ENCODE results near the gene HDAC4.

The HDAC4 gene

DNA sequence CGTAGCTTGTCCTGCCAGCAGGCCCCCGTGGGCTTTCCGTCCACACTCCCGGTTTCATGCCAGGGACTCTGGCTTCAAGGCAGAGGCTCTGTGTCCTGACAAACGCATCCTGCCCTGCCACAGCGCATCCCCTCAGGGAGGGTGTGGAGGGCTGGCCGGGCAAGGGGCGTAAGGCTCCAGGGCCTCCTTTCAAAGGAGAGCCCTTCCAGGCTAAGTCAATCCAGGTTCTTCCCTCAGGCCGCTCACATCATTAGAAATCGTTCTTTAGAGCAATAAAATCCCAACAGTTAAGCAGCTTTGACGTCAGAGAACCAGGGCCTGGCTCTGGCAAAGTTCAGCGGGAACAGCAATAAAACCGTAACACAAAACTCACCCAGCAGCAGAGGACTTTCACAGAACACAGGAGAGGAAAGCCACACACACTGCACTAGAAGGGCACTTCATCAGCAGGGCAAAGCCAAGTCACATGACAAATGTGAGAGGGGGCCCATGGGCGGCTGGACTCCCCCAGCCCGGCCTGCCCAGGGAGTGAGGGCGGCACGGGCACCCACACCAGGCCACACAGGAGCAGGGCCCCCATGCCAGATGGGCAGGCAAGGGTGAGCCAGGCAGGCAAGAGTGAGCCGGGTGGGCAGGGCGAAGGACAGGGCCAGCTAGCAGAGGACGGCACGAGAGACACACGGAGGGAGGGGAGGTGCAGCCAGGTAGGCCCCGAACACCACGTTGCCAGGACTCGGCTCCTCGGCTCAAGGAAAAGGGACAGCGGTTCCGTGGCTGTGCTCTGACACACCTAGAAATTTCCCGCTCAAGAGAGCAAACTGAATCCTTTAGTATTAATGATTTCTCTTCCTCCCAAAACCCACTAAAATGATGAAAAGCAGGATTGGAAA lies 52.0 kb downstream of the HDAC4 start:
- DNase-seq, result no peak

DNA sequence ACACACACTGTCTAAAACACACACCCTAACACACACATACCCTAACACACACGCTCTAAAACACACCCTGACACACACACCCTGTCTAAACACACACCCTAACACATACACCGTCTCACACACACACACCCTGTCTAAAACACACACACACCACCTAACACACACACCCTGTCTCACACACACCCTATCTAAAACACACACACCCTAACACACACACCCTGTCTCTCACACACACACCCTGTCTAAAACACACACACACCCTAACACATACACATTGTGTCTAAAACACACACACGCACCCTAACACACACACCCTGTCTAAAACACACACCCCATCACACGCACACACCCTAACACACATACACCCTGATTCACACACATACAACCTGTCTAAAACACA lies 54.1 kb downstream of the HDAC4 start:
- DNase-seq, result no peak

DNA sequence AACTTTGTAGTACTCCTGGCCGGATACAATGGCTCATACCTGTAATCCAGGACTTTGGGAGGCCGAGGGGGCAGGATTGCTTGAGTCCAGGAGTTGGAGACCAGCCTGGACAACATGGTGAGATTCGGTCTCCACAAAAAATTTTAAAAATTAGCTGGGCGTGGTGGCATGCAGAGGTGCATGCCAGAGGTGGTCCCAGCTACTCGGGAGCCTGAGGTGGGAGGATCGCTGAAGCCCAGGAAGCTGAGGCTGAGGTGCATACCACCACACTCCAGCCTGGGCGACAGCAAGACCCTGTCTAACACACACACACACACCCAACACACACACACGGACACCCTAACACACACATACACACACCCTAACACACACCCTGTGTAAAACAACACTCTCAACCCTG lies 55.6 kb downstream of the HDAC4 start:
- DNase-seq, result no peak

DNA sequence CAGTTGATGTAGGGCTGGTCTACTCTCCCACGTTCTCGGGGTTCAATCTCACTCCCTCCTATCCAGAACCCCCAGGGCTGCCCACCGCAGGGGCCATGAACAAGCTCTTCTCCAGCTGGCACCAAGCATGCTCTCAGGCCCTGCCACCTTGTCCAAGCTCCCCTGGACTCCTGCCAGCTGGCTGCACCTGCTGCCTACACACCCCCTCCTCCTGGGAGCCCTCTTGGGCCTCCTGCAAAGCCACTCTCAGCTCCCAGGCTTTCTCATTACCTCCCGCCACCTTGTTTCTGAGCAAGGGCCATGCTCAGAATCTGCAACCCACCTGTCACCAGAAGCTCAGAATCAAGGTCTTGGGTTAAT lies 56.0 kb downstream of the HDAC4 start:
- DNase-seq, result no peak

DNA sequence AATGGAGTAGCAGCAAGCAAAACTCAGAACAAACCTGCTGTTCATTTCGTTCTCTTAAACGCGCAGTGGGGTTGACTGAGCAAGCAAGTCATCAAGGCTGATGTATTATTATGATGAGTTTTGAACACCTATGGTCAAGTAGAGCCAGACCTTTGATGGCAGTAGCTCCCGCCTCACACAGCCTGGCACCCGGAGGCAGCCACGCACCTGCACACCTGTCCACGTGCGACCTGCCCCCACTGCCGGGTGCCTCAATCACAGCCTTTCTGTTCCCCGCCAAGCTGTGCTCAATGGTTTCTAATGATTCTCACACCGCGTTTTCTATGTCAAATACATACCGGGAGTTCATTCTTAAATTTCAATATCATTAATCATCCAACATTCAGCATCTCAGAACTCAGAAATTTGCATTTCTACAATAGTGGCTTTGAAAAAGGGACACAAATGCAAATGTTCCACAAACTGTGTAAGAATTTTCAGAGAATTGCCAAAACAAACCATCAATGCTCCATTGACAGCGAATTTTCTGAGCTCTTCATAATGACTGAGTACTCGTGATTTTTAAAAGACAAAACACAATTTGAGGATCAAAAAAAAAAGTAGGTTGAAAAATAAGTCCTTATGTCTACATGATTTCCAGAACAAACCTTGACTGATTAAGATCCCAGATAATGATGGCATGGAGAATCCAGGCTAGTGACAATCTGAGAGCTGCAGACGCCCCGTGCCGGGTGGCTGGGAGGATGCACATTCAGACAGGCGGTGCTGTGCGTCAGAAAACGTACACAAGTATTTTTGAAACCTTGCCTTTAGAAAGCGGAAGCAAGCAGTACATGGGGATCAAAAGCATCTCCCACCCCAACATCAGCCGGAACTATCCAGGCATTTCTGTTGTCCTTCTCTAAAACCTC lies 56.6 kb downstream of the HDAC4 start:
- no peak for DNase-seq

DNA sequence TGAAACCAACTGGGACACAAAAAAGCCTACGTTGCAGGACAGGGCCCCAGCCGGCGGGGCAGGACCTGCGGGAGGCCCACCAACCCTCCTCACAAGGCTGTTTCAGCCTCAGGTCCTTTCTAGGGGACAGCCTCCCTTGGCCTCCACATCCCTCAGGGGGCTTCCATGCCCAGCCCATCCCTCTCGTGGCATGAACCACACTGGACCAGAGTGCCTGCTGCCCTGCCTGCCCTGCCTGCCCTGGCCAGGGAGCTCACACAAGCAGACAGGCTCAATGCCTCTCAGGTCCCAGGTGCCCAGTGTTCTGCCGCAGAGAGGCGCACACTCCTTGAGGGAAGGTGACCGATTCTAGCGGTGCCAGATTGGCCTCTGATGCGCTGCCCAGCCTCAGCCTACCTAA lies 57.4 kb downstream of the HDAC4 start:
- DNase-seq, result no peak

DNA sequence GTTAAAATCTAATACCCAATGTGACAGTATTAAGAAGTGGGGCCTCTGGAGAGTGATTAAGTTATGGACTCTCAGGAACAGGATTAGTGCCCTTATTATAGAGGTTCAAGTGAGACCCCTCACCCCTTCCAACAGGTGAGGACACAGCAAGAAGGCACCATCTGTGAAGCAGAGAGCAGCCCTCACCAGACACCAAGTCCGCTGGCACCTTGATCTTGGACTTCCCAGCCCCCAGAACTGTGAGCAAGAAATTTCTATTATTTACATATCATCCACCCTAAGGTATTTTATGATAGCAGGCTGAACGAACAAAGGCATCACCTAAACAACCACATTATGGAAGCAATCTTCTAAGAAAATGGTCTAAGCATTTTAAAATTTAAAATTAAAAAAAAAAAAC lies 59.0 kb downstream of the HDAC4 start:
- DNase-seq, result no peak

DNA sequence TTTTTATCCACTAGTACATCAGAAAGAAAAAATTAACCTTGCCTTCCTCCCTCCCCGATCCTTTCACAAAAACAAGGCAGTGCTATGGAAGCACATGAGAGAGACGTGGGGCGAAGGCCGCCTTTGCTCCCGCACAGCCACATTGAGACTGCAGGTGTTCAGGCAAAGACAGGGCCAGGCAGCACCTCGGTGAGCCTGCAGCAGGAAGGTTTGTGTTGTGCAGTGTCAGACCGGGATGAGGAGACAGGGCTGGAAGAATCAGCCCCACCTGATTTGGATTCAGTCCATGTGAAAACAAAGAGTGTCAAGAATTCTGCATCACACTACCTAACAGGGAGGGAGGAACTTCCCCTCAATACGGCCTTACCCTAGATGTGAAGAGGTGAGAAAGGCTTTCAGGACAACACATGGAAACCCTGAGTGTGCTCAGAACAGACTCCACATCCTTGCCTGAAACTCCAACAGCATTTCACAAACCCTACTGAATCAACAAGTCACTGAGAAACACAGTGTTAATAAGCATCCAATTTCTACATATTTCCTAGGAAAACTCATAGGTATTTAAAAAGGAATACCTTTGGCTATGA lies 59.6 kb downstream of the HDAC4 start:
- no peak for DNase-seq

DNA sequence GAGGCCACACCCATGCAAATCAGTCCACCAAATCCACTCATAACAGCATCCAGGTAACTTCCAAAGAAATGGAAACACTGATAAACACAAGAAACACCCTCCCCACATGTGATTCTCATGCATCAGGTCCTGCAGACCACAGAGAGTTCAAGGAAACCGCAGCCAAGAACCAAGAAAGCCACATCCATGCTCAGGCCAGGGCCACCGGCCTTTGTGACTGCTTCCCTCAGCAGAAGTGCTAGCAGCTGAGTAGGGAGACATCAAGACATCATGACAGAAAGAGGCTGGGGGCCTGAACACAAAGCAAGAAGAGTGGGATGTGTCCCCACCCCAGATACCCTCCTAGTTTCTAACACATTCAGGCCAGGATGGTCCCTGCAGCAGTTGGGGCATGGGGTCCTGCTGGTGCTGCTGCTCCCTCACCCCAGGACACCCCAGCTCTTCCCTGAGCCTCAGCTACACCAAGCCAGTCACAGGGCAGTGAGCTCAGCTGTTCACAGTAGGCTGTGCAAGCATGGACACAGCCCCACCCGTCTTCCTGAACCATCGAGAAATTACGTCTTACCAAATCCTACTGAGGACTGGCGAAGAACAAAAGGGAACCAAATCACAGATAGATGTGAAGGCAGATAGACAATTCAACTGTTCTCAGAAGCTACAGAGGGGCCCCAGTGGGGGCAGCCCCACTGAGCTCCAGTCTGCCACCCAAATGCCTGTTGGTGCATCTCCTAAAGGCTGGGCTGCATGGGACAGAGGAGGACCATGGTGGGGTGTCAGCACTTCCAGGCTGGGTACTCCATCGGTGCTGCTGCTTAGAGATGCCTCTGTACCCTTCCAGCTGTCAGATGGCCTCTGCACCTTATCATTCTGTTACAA lies 60.9 kb downstream of the HDAC4 start:
- no peak for DNase-seq

DNA sequence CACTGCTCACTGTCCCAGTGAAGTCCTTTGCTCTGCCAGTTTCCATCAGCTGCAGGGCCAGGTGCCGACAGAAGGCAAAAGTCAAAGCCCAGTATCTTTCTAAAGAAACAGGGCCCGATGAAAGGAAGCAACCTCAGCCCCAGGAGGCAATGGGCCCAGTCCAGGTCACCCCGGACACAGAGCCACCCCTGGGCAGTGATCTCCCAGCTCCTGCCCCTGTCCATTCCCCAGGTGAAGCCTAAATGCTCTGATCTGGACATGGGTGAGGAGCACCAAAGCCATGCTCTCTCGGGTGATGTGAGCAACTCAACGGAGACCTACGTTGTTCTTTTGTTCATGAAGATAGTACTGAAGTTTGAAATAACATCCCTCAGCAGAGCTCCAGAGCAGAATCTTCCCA lies 61.6 kb downstream of the HDAC4 start:
- DNase-seq, result no peak

DNA sequence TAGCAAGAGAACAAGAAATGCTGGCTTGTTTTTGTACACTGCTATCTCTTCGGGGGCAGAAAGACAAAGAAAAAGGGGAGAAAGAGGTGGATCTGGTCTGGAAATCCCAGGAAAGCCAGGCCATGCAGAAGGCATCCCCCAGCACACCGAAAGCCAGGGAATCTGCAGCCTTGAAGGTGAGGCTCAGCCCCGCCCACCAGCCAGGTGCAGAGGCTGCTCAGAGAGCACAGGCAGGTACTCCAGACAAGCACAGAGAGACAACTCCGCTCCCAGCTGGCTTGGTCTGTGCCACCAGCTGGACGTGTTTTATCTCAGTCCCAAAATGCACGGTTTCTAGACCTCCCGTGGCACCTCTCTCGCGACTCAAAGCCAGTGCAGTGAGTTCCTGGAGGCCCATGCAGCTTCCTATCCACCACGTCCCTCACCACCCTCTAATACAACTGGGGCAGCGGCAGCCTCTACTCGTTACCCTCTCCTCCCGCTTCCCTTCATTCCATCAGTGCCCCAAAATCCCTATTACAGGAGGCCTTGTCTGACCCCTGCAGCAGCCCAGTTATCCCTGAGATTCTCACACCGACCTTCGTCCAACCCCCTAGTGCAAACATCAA lies 62.8 kb downstream of the HDAC4 start:
- DNase-seq, result no peak

DNA sequence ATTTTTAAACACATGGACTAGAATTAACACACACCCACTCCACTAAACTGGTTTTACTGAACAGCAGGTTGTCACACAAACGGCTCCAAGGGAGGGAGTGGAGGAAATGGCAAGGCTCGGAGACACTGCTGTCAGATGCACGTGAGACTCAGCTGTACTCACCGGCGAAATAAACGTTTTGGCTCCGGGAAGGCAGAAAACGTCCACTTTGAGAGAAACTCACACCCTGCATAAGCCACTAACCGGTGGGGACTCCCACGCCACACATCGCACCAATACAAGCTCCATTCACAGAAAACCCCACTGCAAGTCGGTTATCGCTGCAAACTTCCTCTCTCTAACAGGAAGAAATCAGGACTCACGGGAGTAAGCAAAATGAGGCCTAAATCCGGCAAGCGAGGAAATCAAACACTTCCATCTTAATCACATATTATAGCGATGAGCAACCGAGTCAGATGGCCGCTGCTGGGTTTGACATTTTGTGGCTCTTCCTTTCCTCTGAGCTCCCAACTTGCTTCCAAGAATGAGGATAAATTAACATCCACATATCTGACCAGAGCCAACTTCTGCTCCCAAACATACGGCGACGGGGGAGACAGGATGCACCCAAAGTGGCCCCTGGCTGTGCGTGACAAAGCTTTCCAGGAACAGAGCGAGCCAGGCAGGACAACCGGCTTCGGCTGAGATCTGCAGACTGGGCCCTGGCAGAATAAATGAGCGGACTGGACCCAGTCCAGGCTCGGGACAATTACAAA lies 63.5 kb downstream of the HDAC4 start:
- DNase-seq, result no peak

DNA sequence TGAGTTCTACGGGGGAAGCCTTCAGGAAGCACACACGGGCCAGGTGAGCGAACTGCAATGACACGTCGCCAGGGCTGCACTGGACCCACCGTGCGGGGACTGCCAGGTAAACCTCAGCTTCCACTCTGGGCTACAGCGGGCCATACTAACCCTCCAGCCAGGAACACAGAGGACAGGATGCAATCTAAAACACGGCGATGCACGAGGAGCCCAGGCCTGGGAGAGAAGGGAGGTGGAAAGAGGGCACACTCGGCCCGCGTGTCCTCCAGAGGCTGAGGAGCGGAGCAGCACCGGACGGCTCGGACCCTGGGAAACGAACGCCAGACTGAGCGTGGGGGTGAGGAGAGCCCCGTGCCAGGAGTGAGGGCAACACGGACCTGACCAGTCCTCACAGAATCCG lies 69.3 kb downstream of the HDAC4 start:
- no peak for DNase-seq

DNA sequence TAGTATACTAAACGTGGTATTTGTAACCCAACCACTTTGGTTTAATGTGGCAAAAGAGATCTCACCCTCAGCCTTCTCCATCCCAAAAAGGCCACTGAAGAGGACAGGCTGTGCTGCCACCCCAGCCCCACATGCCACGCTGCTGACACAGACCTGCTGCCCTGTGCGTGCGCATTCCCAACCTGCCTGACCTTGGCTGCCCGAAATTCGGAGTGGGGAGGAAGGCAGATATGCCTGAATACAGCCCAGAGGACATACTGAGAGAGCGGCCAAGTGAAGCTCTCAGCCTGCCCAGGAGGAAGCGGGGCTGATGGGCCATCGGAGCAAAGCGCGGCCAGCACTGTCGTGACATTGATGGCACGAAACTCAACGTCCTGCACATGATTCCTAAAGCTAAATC lies 70.0 kb downstream of the HDAC4 start:
- no peak for DNase-seq

DNA sequence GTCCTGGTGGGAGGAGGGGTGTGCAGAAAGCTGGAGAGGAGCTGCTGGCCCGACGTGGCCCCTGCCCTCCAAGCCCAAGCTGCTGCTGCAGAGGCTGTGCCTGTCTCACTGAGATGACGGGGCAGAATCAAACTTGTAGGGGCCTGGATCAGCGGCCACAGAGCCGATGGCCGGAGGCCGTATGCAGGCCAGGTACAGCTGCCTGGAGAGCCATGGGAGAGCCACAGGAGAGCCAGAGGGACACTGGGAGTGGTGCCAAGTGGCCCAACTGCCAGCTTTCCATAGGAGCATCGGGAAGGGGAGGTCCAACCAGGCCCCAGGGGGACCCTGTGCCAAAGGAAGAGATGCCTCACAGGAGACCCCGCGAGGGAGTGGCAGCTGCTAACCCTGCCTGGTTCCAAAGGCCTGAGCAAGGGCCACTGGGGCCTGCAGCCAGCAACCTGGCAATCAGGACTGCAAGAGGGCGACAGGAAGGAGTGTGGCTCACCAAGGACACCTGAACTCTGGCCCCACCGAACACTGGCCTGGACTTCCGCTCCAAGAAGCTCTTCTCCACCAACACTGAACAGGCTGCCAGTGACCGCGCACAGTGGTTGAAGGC lies 70.7 kb downstream of the HDAC4 start:
- DNase-seq, result no peak

DNA sequence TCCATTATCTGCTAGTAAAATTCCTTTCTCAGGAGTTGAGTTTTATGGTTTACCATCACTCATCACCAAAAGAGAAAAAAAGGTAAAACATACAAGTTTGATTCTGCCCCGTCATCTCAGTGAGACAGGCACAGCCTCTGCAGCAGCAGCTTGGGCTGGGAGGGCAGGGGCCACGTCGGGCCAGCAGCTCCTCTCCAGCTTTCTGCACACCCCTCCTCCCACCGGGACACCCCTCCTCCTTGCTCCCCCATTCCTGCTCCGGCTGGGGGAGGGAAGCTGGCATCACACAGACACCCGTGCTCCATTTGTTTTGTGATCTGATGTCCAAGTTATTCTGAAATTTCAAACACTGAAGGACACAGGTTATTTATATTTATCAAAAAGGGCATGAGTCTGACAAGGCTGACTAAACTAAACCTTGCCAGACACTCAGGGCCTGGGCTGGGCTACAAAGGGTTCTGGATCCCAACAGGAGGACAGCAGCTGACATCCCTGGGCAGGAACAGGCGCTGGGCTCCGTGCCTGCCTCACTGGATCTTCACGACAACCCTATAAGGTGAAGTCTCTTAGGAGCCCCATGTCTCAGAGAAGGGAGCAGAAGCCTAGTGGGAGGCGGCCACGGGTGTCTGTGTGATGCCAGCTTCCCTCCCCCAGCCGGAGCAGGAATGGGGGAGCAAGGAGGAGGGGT lies 71.4 kb downstream of the HDAC4 start:
- no peak for DNase-seq

DNA sequence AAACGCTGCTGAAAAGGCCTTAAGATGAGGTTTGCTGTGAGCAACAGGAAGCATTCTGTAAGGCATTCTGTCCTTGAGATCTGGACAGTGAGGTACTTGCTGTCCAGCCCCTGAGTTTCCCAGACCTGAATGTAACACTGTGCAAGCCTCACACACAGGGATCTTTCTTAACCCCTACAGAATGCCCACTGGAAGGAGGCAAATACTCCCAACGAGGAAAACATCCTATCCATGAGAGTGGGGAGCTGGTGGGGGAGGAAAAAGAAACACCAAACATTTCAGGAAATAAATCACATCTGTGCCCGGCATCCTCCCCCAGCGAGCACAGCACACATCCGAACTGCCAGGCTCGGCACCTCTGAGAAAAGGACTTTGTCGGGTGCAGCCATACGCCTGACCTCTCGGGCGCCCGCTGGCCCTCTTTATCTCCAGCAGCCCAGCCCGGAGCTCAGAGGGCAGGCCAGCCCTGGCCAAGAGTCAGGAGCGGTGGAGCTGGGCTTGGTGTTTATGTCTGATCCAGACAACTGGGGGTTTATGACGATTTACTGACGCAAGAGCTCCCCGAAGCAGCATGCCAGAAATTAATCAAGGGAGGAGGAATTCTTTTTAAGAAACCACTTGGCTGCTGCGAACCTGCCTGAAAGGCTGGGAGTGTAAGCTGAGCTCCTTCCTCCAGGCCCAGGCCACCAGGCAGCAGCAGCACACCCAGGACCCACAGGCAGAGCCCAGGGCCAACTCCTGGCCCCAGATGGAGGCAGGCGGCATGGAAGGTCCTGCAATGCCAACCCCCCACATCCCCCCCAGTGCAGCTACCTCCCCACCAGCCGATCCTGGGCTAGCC lies 72.2 kb downstream of the HDAC4 start:
- DNase-seq, result peak; percentile 91

DNA sequence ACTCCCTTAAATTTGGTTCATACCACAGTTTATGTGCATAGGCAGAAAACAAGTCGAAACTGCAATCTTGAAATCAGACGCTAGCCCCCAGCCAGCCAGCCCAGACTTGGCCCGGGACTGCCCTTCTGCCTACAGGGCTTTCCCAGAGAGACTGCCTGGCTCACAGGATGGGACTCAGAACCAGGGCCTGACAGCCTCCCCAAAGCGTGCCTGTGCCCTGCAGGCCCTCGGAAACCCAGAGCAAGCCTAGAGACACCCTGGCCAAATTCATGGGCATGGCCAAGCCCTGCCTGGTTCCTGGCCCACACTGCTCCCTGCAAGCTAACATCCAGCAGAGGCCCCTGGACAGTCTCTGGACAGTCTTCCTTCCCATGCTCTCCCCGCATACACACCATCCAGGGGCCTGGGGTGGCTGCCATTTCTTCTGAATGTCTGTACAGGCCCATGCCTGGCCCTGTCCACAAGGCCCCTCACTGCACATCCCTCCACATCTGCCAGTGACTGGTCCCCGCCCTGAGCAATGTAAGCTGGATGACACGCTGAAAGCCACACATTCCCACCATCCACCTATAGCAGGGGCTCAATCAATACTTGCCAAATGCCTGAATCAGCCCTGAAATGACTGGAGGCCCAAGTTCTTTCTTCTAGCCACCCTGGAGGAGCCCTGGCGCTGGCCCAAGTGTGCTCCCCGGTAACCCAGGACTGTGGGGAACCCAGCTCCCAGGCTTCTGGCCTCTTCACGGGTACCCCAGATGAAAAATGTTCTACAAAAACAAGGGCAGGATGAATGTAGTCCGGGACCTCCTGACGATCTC lies 73.1 kb downstream of the HDAC4 start:
- no peak for DNase-seq

All from fibroblast of skin of abdomen (primary cell).